Measurements from ENCODE around the gene KLHL35.

KLHL35 gene, protein sequence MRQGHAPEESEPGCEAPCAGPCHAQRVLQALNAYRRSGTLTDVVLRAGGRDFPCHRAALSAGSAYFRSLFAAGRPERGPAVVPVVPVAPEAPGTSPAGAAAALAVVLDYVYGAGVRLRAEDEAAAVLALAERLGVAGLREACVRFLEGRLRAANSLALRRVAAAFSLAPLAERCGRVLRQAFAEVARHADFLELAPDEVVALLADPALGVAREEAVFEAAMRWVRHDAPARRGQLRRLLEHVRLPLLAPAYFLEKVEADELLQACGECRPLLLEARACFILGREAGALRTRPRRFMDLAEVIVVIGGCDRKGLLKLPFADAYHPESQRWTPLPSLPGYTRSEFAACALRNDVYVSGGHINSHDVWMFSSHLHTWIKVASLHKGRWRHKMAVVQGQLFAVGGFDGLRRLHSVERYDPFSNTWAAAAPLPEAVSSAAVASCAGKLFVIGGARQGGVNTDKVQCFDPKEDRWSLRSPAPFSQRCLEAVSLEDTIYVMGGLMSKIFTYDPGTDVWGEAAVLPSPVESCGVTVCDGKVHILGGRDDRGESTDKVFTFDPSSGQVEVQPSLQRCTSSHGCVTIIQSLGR

DNA sequence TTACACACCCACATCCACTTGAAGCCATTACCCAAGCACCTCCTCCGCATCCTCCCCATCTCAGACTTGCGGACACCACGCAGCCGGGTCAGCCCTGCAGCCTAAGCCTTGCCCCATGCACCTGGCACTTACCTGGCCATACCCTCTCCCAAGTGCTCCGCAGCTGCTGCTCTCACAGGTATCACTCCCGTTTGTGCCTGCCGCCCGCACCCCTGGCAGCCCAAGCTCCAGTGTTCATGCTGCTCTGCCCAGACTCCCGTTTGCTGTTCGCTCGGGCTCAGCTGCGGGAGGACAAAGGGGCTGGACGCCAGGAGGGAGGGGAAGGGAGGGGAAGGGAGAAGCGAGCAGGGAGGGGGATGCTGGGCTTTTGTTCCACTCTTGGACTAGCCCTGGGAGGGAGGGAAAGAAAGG lies at the start of gene KLHL35:
KLHL35 (minus strand) TSS at position 293 of the 411 bp plus-strand sequence. CDS start 2,574 bp downstream, outside the sequence.
- in situ Hi-C loops (cut with MboI; ENCODE audit: low sequenced_read_pairs): no loop called here

DNA sequence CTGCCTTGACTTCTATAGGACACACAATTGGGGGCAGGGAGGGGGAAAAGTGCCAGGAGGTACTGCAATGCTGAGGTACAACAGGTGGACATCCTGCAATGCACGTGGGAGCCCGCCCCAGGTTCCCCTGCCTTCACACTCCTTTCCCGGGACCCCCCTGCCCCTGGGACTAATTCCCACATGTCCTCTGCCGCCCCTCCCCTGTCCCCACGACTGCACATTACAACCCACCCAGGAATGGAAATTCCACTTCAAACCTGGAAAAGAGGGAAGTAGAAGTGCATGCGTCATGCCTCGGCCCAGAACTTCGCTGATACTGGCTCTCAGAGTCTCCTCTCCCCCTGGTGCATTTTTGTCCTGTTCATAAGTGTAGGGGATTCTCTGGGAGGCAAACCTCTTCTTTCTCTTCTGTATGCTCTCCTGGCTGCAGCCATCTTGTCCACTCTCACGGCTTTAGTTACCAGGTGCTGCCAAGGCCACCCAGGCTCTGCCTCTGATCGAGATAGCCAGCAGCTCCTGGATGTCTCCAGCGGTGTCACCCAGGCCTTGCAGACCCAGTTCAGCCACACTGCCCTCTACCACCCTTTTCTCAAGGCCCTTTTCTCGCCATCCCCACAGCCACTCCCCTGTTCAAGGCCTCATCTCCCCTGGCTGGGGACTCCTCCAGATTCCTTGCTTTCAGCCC lies 49.1 kb upstream of the KLHL35 start:
- in situ Hi-C loops (cut with MboI; ENCODE audit: low sequenced_read_pairs): no loop called here

DNA sequence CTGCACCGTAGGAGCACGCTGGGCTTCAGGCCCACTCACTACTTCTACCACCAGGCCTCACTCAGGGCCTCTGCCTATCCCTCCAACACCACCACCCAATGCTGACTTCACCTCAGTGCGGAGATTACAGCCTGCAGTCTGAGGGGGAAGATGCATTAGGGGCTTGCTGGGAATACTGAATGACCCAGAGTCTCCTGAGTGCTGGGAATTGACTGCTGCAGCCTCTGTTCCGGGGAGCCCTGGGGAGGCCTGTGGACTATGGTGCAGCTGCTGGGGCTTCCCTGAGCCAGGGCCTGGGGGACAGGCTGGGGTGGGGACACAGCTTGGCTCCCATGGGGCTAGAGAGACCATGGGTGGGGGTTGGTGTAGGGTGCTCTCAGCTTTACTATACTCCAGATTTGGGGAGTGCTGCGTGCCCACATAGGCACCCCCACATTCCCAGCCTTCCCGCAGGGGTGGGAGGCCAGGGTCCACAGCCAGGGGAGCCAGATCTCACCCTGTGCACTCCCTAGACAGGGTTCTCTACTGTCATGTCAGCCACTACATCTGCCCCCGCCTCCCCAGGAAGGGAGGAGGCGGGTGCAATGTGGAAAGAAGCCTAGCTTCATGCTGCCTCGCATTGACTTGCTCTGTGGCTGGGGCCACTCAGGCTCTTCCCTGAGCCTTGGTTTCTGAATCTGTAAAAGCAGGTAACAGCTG lies 48.4 kb upstream of the KLHL35 start:
- in situ Hi-C loops (cut with MboI; ENCODE audit: low sequenced_read_pairs): no loop called here

DNA sequence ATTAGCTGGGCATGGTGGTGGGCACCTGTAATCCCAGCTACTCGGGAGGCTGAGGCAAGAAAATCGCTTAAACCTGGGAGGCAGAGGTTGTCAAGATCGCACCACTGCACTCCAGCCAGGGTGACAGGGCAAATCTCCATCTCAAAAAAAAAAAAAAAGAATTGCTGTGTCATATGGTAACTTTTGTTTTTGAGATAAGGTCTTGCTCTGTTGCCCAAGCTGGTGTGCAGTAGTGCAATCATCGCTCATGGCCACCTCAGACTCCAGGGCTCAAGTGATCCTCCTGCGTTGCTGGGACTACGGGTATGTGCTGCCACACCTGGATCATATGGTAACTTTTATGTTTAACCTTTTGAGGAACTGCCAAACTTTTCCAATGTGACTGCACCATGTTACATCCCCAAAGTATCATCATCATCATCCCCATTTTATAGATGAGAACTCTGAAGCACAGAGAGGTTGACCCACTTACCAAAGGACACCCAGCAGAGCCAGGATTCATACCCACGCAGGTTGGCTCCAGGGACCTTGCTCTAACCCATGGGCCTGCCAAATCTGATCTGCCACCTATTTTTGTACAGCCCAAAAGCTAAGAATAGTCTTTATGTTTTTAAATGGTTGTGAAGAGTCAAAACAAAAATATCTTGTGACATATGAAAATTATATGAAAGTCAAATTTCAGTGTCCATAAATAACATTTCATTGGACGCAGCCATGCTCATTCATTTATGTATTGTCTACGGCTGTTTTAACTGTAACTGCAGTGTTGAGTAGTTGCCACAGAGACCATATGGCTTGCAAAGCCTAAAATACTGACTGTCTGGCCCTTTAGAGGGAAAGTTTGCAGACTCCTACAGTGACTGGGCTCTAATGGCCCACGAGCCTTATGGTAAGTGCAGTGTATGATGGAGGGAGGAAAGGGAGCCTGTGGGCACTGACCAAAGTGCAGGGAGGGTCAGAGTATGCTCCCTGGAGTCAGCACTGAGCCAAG lies 47.5 kb upstream of the KLHL35 start:
- in situ Hi-C loops (cut with MboI; ENCODE audit: low sequenced_read_pairs): no loop called here

DNA sequence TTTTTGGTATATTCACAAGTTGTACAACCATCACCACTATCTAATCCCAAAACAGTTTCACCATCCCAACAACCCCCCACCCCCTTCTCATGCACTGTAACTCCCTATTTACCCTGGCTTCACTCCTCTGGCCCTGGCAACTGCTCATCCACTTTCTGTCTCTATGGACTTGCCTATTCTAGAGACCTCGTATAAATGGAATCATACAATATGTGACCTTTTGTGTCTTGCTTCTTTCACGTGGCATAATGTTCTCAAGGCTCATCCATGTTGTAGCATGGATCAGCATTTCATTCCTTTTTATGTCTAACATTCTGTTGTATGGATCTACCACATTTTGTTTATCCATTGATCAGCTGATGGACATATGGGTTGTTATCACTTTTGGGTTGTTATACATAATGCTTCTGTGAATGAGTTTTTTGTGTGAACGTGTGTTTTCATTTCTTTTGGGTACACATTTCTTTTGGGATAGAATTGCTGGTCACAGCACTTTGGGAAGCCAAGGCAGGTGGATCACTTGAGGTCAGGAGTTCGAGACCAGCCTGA lies 46.7 kb upstream of the KLHL35 start:
- in situ Hi-C loops (cut with MboI; ENCODE audit: low sequenced_read_pairs): no loop called here

DNA sequence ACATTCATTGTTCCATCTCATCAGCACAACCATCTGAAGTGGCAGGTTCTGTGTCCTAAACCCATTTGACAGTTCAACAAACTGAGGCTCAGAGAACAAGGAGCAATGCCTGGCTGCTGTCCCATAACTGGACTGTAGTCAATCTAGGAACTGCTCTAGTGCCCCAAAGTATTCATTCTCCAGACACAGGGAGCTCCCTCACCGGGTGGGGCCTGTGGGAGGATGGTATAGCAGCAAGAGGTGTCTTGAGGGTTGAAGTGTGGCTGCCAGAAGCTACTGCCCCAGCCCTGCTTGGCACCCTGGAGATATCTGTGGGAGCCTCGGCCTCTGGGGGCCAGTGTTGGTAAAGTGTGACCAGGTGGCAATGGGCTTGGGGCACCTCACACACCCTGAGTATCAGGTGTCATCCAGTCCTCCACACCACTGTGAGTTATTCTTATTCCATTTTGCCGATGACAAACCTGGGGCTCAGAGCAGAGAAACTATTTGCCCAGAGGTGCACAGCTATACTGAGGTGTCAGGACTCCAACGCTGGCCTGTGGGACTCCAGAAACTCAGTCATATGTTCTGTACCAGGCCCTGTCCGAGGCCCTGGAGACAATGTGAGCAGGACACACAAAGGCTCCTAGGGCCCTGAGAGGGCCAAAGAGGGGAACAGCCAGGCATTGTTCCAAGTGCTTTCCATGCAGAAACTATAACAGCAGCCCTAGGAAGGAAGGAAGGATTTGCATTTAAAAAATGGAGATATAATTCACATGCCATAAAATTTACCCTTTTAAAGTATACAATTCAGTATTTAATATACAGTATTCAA lies 46.0 kb upstream of the KLHL35 start:
- in situ Hi-C loops (cut with MboI; ENCODE audit: low sequenced_read_pairs): no loop called here

DNA sequence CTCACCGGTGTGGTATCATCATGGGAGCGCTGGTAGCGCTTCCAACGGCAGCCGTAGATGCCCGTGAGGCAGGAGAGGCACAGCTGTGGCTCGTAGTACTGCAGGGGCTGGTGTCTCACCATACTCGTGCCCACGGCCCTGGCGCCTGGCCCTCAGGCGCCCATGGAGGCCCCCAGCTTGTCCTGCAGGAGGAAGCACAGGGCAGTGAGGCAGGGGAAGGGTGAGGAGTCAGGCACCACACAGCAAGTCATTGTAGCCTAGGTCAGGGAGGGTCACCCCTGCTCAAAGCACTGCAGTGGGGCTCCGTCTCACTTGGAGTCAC lies 44.6 kb upstream of the KLHL35 start:
- in situ Hi-C loops (cut with MboI; ENCODE audit: low sequenced_read_pairs): no loop called here

DNA sequence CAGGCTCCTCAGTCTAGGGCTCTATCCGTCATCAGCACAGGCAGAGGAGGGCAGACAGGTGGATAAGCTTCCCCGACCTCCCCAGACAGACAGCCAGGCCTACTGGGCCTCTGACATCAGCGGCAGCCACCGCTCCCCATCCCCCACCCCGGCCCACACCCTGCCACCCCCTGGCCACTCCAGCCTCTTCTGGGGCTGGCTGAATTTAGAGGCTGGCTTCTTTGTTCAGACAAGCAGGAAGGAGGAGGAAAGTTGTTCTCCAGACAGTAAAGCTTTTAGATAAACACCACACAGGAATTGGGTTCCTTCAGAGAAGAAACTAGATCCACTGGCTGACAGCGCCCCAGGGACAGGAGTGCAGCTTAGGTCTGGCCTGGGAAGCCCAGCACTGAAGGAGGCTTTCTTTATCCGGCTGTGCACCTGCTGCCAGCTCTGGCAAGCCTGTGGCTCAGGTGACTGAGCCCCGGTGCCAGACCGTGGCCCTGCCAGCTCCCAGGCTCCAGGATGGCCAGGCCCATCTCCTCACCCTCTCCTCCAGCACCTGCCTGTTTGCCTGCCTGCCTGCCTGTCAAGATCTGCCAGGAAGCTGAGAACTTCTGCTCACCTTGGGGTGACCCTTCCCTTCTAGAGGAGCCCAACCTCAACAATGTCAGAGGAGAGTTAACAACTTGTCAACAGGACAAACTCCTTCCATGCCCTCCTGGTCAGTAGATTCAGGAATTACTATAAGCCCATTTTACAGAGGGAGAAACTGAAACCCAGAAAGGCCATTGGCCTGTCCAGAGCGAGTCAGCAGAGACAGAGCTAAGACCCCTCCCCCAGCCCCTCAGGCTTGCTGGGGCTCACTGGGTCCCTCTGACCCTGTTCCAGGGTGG lies 44.0 kb upstream of the KLHL35 start:
- in situ Hi-C loops (cut with MboI; ENCODE audit: low sequenced_read_pairs): no loop called here

DNA sequence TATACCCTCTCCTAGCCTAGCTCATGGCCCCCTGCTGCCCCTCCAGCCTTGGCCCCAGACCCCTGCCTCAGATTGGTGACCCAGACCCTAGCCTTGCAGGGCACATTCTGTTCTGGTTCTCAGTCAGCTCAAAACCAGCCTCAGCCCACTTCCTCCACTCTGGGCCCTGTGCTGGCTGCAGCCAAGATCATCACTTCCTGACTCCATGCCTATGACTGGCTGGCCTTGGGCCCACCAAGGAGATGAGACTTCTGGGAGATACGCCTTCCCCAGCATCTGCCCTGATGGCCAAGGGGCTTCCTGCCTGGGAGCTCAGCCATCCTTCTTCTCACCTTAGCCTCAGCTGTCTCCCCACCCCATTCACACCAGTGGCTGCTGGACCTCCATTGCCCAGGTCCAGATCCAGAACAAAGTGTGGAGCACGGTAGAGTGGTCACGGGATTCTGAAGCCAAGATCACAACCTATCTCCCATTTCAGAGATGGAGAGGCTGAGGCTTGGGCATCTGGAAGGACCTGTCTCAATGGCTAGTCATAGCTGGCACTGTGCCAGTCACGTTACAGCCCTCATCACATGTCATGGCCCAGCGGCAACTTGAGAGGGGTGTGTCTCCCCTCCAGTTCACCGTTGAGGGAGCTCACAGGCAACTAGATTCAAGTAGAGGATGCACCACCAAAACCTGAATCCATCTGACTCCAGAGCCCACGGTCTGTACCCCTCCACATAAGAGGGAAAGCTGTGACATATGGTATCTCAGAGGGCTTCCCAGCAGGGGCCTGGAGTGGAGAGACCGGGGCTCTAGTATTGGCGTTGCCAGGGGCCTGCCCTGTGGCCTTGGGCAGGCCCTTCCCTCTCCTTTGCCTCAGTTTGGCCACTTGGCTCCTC lies 43.0 kb upstream of the KLHL35 start:
- in situ Hi-C loops (cut with MboI; ENCODE audit: low sequenced_read_pairs): no loop called here

DNA sequence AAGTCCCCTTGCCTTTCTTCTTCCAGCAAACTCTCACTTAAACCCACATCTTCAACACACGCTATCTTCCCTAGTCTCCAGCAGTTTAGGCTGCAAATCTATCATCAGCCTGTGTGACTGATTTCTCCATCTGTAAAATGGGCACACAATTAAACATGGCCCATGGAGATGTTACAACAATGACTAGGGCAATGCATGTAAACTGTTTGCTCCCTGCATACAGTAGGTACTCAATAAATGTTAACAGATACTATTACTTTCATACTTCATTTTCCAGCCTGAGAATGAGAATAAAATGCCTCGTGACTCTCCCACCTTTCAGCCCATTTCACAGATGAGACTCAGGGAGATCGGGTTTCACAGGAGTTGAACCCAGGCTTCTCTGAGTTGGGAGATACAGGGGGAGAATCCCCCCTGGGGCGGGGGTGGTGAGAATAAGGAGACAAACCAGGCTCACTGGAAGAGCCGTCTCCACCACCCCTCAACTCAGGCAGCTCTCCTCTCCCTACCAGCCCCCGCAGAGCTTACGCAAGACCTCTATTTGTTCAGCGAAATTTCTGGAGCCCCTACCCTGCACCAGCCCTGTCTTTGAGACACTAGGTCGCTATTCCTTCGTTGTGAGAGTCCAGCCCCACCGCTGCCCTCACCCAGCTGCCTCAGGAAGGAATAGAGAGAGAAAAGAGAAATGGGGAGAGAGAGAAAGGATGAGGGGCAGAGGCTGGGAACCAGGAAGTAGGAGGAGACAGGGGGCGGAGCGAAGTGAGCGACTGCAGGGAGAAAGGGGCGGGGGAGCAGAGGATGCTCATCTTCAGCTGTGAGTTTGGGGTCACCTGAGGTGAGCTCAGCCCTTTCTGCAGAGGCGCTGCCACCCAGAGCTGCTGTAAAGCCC lies 42.1 kb upstream of the KLHL35 start:
- in situ Hi-C loops (cut with MboI; ENCODE audit: low sequenced_read_pairs): no loop called here

DNA sequence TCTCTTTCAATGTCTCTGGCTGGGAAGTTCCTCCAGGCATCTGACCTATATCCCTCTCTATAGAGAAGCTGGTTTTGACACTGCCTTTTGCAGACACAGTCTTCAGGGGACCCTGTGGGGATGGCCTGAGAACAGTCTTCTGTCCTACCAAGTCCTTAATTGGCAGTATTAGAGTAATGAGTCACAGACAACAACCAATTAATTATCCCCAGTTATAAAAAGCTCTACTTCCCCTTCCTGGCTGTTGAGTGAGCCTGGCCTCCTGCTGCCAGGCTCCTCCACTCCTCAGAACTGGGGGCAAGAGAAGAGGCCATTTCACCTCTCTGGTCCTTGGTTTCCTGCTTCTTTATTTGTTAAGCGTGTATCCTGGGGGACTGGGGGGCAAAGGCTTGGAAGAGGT lies 41.2 kb upstream of the KLHL35 start:
- in situ Hi-C loops (cut with MboI; ENCODE audit: low sequenced_read_pairs): no loop called here

DNA sequence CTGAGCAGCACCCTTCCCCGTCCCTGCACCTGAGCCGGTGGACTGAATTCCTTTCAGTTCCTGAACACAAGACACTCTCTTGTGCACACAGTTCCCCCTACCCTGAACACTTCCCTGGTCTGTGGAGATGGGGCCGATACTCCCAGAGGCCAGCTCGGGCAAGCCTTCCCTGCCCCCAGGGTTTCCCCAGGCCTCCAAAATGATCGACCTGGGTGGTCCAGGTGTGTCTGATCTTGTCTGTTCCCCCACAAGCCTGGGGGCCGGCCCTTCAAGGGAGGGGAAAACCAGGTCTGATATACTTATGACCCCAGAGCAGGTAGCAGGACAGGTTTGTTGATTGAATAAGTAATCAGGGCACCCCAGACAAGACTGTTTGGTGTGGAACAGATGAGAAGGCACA lies 40.7 kb upstream of the KLHL35 start:
- in situ Hi-C loops (cut with MboI; ENCODE audit: low sequenced_read_pairs): no loop called here

DNA sequence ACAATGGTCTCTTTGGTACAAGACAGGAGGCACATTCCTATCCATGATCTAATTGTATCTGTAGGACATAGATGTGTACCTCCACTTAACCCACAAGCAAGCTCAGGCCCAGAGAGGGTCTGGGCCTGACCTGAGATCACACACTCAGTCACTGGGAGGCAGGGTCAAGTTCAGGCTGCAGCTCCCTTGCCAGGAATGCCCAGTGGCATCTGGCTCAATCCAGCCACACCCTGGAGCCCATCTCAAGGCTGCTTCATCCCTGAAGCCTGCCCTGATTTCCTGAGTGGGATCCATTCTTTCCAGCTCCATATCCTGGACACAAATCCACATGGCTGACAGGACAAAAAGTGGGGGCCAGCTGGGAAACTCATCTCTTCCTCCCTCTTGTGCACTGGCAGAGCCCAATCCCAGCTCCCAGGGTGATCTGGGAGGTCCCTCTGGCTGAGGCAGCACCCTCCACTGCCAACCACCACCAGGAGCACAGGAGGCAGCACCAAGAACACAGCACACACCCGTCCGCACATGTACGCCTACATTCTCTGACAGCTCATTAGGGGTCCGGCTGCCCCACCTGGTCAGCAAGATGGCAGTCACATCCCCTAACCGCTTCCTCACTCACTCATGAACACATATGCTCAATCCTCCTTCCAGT lies 39.2 kb upstream of the KLHL35 start:
- in situ Hi-C loops (cut with MboI; ENCODE audit: low sequenced_read_pairs): no loop called here

DNA sequence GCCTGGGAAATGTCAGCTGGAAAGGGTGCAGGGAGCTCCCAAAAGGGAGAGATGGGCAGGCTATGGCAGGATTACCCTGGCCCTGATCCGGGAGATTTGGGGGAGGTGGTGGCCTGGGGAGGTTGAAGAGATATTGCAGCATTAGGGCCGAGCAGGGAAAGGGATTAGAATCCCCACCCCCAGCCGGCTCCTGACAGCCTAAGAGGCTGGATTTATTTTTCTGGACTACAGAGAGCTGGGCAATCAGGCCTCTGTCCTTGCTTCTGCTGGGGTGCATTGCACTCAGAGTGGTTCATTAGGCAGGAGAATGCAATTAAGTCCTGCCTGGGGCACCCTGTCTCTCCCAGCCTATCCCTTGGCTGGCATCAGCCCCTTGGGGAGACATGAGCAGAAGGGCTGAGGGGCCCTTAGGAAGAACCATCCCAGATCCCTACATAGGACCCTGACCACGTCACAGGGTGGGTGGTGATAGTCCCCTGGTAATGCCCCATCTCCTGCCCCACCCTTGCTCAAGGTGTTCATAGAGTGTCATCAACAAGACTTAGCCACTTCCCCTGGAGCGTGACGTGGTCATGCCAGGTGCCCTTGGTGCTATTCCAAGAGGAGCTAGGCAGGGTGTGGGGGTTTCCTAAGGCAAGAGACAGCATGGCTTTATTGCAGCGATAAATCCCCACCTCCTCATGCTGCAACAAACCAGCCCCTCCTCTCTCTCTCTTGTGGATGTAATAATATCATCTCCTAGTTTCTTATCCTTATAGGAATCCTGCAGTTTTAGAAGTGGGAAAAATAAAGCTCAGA lies 38.4 kb upstream of the KLHL35 start:
- in situ Hi-C loops (cut with MboI; ENCODE audit: low sequenced_read_pairs): no loop called here

DNA sequence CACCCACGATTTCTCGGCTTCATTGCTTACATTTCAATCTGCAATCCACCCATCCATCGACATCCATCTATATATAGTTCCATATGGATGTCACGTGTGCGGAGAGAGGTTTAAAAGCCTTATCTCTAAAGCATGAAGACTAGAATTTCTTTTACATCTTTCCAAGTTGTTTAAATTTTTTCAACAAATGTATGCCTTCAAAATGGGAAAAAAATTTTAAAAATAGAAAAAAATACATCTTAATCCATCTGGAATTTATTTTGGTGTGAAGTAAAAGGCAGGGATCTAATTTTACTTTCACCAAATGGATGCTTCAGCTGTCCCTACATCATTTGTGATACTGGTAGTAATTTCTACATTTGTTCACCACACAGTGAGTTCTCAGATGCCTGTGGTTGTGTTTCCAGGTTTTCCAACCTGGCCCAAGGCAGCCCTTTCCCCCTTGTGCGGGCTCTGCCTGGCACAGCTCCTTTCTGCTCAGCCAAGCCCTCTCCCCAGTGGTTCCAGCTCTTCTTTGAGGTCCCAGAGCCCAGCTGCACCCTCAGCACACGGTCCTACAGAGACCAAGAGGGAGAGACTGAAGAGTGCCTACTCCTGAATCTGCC lies 37.6 kb upstream of the KLHL35 start:
- in situ Hi-C loops (cut with MboI; ENCODE audit: low sequenced_read_pairs): no loop called here

Measured in HL-60/S4 treated with retinoic acid at 250 ng/mL for 4 days and 3 days (cell line).